HG03175 (cell line): ENCODE measurements around the gene KLKB1.

Source experiments
- ATAC-seq: cut with Tn5 transposase; IDR thresholded peaks from one replicate; pipeline ENCODE4 v1.9.1; 2021; ENCODE audit warnings: mild to moderate bottlenecking, moderate library complexity; ENCODE audit not compliant: unreplicated experiment

KLKB1 gene

GRCh38 chr4:186304866-186305505 lies 77.7 kb downstream of the KLKB1 start:
- no peak for ATAC-seq

GRCh38 chr4:186307497-186307896 lies 80.2 kb downstream of the KLKB1 start:
- ATAC-seq, result no peak

GRCh38 chr4:186307916-186308315 lies 80.6 kb downstream of the KLKB1 start:
- no peak for ATAC-seq
